GM18868 (cell line): Measurements from ENCODE around the gene NSMF.

Experiments
- ATAC-seq: cut with Tn5 transposase; IDR thresholded peaks from one replicate; pipeline ENCODE4 v1.9.1; 2021; ENCODE audit warnings: mild to moderate bottlenecking, moderate library complexity; ENCODE audit not compliant: unreplicated experiment

The NSMF gene

DNA sequence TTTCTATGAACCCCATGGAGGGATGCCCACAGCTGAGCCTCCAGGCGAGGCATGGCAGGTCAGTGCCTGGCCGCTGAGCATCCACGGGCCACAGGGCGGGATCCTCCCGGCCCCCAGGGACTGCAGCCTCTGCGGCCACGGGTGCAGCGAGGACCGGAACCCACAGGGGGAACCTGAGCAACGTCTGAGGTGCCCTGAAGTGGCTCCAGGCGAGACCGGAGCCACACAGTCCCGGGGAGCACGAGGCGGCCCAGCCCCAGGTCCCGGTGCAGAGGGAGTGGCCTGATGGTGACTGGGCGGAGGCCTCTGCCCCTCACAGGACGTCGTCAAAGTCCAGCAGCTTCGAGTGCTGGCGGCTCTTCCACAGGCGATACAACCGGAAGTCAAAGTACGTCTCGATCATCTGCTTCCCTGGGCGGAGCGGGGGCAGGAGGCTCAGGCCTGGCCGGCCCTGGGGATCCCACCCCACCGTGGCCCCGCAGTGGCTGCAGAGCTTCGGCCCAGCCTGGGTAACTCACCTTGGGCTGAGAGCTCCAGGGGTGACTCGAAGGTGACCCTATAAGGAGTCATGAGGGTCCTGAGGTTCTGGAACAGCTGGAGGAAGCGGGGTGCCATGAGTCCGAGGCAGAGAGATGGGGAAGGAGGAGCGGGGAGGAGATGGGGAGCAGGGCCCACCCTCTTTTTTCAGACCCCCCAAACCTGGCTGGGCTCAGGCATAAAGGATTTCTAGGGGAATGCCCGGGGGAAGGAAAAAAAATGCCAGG is 9.9 kb downstream of the NSMF start:
- ATAC-seq: no peak

DNA sequence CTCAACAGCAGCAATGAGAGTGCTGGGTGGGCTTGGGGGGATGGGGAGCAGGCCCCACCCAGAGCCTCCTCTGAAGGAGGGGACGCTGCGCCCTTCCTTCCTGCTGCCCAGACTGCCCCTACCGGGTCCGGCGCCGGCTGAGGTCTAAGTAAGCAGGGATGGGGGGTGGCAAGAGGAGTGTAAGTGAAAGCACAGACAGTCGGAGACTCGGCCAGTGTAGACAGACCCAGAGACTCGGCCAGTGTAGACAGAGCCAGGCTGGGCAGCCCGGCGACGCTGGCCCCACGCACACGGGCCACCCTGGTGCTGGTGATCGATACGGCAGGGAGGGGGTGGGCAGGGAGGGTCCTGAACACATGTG is 10.6 kb downstream of the NSMF start:
- ATAC-seq: no peak

DNA sequence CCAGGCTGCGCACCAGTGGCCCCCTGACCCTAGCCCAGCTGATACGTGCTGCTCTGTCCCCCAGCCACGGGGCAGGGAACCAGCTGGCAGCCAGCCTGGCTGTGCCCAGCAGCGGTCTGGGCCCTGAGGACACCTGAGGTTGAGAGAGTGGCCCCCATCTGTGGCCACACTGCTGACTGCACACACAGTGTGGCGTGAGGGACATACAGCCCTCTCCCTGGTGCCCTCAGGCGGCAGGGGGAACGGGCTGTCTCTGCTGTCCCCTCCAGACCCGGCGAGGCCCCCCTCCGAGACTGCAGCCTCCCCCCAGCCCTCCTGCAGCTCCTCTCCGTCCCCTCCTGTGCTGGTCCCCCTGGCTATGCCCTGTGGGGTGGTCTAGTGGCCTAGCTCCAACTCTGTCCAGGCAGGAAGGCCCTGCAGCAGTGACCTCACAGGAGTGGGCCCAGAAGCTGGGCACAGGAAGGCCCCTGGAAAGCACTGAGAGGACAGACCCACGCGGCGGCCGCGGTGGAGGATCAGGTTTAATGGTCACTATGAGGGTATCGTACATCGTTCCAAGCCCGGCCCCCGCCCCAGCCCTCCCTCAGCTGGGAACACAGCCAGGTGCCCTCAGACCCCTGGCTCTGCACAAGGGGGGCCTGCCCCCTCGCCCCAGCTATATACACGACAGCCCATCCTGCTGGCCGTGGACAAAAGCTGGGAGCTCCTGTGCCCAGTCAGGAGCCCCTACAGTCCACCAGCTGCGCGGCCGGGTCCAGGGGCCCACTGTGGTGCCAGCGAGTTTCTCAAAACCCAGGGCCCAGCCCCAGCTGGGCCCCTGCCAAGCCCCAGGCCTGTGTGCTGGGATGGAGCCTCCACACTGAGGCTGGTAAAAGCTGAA is 11.2 kb downstream of the NSMF start:
- no peak for ATAC-seq

DNA sequence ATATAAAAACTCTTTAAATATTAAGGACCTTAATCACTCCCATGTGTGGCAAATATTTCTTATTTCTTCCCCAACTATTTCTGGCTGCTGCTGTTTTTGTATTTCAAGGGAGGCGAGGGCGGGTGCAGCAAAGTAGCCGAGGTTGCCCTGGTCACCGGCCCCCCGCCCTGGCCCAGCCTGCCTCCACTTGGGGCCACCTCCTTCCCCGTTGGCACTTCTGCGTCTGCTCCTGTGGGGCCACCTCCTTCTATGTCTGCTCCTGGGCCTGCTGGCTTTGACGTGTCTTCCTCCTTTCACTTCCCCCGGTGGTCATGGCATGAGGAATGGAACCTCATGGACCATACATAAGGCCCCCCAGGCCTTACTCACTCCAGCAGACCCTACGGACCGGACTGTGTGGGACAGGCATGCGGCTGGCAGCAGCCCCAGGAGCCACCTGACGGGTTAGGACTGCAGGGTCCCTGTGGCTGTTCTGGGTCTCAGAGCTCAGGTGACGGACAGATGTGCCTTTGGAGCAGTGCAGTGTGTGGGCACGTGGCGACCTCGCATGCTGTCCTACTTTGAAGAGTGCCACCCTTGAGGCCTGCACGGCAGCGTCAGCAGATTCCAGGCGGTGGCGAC is 12.2 kb downstream of the NSMF start:
- ATAC-seq: no peak

DNA sequence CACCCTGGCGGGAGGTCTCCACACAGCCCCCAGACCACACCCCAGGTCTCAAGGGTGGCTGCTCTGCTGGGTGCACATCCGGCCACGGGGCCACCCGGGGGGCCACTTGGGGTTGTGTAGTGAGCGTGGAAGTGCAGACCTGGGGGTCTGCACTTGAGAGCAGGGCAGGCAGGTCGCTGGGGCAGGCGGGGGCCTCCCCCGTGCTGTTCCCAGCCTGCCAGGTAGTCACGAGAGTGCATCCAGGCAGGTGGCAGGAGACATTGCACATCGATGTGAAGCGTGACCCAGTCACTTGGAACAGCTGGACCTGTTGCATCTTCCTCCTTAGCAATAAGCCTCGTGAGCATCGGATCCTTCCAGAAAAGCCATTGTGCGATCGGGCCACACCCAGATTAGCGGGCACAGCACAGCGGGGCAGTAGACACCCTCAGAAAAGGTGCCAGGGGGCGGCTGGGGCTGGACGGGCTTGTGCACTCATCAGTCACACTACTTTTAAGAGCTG is 13.2 kb downstream of the NSMF start:
- ATAC-seq: no peak

DNA sequence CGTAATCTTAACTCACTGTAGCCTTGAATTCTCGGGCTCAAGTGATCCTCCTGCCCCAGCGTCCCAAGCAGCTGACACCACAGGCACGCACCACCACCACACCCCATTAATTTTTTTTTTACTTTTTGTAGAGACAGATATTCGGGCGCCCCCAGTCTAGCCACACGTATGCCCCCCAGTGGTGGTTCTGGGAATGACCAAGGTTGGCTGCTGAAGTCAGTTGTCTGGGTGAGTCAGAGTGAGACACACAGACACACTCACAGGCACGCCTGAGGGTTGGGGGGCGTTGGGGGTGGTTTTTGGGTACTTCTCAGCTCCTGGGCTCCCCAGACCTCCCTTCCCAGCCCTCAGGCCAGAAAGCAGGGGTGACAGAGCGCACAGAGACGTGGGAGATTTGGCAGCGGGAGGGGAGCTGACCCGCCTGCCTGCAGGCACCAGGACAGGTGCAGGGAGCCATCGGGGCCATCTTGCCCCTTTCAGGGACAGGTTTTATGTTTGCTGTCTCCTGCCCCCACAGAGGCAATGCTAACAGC is 13.8 kb downstream of the NSMF start:
- ATAC-seq: peak; percentile 50

DNA sequence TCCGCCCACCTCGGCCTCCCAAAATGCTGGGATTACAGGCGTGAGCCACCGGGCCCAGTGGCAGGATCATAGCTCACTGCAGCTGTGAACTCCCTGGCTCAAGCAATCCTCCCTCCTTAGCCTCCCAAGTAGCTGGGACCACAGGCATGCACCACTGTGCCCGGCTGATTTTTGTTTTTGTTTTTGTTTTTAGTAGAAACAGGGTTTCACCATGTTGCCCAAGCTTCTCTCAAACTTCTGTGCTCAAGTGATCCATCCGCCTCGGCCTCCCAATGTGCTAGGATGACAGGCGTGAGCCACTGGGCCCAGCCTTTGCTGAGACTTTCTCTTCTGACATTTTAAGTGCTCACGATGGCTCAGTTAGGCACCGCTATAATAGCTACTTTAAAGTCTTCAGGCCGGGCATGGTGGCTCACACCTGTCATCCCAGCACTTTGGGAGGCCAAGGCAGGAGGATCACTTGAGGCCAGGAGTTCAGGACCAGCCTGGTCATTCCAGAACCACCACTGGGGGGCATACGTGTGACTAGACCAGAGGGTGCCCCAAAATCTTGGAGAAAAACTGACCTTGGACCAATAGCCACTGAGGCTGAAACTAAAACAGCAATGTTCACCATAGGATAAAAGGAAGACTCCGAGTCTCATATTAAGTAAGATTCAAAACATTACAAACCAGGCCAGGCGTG is 14.9 kb downstream of the NSMF start:
- no peak for ATAC-seq

DNA sequence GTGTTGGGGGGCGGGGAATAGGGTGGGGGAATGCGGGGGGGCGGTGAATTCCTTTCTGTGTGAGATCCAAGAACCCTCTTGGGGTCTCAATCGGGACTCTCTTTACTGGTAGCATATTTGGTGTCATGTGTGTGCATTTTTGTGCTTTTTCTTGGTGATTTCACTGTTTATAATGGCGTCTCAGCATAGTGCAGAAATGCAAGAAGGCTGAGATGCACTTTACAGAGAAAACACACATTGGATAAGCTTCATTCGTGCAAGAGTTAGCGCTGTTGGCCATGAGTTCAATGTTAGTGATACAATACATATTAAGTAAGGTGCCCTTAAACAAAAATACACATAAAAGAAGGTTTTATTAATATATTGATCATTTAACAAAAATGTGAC is 17.2 kb downstream of the NSMF start:
- ATAC-seq: no peak

DNA sequence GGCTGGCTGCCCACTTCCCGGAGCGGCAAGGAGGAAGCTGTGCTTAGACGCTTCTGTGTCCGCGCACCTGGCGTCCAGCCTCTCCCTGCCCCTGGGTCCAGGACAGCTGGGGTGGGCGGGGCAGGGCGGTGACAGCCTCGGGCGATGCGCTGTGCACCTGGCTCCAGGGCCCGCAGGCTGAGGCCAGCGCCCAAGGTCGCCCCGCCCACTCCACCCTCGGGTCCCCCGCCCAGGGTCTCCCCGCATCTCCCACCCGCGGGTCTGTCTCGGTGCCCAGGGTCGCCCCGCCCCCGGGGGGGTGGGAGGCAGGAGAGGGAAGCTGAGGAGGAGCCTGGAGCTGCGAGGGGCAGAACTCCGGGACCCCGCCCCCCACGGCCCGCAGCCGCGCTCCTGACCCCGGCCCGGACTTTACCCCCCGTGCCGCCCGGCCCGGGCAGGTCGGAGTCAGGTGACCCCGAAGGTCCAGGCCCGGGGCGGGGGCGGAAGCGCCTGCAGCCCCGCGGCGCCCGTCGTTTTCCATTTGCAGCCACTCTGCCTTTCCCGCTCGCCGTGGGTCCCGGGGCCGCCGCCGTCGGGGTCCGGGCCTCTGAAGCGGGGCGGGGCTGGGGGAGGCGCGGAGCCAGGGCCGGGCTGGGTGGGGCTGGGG is 17.7 kb downstream of the NSMF start, which contains the start of gene ENTPD8:
Gene ENTPD8, minus strand, starts transcription at position 69 of the 646 bp plus-strand sequence. CDS start 3,072 bp downstream, outside the sequence.
- no peak for ATAC-seq

DNA sequence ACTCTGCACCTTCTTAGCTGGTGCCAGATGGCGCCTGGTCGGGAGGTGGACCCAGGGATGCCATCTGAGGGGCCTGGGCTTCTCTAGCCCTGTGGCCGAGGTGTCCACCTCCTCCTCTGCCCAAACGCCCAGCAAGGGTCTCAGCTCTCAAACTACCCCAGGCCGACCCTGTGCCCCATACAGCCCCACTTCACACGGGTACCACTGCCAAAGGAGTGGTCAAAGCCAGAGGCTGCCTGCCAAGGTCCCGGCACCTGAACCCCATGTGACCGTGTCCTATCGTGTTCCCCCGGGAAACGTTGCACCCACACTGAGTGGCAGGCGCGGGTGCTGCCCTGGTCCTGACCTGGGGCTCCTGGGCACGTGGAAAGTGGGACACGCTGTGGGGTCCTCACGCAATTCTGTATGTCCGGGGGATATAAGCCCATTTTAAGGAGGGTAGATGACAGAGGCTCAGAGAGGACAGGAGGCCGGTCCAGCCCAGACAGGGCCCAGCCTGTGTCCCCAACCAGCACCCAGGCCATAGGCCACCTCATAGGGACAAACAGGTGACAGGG is 19.9 kb downstream of the NSMF start:
- ATAC-seq: no peak

DNA sequence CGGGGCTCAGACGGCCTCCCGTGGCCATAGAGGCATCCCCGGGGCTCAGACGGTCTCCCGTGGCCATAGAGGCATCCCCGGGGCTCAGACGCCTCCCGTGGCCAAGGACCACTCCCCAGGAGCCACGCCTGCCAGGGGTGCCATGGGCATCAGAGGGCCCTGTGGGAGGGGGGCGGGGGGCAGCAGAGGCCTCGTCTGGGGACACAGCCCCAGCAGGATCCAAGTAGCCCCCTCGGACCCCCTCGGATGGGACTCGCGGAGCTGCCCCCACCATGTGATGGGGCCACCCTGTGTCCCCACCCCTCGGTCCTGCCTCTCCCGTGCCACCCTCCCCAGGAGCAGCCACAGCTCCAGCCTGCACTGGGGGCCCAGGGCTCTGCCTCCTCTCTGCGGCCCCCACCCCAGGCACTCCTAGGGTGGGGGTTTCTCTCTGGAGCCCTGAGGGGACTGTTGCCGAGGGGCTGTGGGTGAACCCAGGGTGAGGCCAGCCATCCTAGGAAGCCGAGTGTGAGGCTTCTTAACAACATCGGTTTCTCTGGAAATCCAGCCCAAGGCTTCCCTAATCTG is 20.5 kb downstream of the NSMF start:
- ATAC-seq: no peak

DNA sequence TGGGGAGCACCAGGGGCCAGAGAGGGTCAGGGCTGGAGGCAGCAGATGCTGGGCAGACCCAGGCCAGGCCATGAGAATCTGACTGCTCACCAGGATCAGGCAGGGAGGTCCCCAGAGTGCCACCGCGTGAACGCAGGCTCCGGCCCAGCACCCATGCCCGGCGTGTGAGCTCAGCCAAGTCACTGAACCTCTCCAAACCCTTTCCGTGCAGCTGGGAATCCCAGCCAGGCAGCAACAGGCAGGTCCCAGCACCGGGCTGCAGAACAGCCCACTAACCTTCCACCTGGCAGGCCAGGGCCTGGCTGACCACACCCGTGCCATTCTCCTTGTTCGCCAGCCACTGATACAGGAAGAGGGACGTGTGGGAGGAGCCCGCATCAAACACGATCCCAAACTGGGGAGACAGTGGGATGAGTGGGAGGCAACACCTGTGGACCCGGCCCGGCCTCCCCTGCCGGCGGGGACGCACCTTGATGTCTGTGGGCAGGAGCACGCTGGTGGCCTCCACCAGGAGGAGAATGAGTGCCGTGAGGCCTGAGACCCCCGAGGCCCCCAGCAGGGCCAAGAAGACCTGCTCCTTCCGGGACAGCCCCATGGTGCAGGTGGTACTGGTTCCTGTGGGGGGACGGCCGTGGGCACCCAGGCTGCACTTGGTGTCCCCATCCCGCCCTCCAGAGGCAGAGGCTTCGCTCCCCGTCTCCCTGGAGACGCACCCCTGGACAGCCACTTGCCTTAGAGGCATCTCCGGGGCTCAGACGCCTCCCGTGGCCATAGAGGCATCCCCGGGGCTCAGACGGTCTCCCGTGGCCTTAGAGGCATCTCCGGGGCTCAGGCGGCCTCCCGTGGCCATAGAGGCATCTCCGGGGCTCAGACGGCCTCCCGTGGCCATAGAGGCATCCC is 21.2 kb downstream of the NSMF start:
- no peak for ATAC-seq

DNA sequence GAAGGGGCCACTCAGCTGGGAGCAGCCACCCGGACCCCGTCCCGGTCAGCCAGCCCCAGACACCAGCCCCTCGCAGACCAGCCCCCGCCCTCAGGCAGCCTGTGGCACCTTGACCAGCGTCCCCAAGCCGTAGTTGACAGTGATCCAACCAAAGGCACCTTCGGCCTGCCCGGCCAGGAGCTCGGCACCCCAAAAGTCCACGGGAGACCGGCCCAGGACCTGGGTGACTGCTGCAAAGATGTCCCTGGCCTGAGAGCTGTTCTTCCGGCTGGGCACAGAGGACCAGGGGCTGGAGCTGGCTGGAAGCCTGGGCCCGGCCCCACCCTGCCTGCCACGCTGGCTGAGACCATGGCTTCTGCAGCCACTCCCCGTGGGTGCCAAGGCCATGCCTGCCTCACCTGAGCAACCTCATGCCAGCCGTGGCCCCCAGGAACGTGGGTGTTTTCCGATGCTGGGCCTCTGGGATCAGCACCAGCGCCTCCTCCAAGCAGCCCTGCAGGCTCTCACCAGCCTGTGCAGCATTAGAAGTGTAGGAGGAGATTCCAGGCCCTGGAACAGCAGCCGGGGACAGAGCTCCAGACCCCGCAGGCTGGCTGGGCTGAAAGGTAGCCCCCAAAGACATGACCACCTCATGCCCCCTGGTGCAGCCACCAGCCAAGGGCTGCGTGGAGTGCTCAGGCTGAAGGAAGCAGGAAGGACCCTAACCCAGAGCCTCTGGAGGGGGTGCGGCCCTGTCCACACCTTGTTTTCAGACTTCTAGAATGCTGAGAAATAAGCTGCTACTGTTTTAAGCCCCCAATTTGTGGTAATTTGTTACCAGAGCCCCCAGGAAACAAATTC is 22.2 kb downstream of the NSMF start:
- no peak for ATAC-seq

DNA sequence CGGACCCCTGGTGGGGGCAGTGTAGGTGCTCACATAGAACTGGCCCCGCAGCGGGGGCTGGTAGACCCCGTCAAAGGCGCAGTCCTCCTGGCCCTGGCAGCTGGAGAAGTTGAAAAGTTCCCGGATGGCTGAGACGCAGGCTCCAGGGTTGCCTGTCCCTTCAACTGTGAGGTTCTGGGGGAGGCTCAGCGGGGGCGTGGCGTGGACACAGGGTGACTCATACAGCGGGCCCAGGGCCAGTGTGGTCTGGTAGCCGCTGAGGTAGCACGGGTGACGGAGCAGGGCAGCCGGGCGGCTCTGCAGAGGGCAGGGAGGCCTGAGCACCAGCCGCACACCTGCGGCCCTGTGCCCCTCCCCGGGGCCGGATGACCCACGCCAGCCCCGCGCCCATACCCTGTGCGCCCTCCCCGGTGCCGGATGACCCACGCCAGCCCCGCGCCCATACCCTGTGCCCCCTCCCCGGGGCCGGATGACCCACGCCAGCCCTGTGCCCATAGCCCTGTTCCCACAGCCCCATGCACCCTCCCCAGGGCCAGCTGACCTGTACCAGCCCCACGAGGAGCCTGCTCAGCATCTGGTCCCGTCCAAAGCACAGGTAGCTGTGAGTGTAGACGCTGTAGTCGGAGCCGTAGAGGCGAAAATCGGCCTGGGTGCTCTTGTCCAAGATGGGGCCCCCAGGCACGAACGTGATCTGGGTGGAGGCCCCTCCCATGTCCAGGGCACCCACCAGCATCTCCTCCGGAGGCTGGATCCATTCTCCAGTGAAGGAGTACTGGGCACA is 23.0 kb downstream of the NSMF start:
- no peak for ATAC-seq

DNA sequence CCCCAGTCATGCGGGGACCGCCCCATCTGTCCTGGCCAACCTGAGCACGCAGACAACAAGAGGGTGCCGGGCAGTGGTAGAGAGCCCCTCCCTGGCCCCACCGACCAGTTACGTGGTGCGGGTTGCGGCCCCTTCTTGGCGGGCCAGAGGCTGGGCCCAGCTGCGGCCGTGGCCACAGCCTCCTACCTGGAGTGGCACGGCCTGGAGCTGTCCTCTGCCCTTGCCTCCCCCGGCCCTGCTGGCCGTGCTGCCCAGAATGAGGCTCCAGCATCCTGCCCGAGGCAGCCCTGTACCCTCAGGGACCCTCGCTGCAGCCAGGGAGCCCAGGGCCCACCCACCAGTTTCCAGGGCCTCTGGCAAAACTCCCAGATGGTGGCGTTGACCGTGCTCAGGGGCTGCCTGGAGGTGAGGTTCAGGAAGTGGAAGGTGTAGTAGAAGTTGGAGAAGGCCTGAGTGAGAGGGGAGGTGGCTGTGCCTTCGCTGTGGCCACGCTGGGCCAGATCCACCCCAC is 23.7 kb downstream of the NSMF start:
- ATAC-seq: no peak

DNA sequence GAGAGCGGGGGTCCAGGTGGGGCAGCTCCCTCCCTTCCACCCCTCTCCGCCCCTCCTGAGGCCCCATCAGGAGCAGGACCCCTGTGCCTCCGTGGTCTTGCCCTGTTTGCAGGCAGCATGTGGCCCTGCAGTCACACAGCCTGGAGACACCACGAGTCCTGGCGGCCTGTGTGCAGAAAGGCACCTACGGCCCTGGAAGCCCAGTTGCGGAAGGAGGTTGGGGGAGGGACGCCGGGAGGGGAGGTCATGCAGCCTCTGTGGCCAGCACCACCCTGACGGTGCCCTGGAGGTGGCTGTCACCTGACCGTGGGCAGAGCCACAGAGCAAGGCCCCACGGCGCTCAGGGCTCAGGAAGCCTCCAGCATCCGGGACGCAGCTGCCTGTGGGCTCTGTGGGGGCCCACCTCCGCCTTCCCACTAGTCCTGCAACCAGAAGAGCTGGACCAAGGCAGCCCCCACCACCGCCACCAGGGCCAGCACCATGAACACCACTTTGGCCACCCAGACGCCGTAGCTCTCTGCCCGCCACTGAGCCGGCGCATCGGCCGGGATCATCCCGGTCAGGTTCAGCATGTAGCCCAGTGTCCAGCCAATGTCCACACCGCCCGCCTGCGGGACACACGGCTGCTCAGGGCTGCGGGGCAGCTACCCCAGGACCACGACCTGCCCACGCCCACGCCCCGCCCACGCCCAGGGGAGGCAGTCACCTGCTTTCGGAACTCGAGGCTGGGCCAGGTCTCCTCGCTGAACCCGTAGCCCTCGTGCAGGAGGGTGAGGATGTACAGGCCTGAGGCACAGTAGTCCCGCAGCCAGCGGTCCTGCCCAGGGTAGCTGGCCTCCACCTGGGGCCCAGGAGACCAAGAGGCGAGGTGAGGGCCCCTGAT is 24.4 kb downstream of the NSMF start:
- ATAC-seq: no peak
